G401.6 (cell line): ENCODE data around the gene KRTAP10-9.
"Not testable (repeated sequence)": the region's sequence is repeated elsewhere in the genome, so short reads cannot be mapped to it uniquely, and the experiment has no call there.

Experiments
- FAIRE-seq: peaks from 2 replicates; lab custom pipeline; 2012; peaks lifted over from hg19 to GRCh38; lab: Jason Lieb, UNC

The KRTAP10-9 gene

GRCh38 chr21:44615911-44616590 lies 10.8 kb upstream of the KRTAP10-9 start:
- FAIRE-seq: no peak

- FAIRE-seq: no peak
Measured at GRCh38 chr21:44616591-44616926, 10.3 kb upstream of the KRTAP10-9 start.

GRCh38 chr21:44617071-44617501 lies 9.8 kb upstream of the KRTAP10-9 start:
- FAIRE-seq: no peak

- FAIRE-seq: no peak
Measured at GRCh38 chr21:44618504-44618903, 8.4 kb upstream of the KRTAP10-9 start.

- no peak for FAIRE-seq
Measured at GRCh38 chr21:44618909-44619308, 8.0 kb upstream of the KRTAP10-9 start.

- FAIRE-seq: no peak
Measured at GRCh38 chr21:44619886-44620285, 7.0 kb upstream of the KRTAP10-9 start.

- FAIRE-seq: no peak
Measured at GRCh38 chr21:44623575-44623974, 3.3 kb upstream of the KRTAP10-9 start.

GRCh38 chr21:44625756-44626155 lies 1.1 kb upstream of the KRTAP10-9 start:
- no peak for FAIRE-seq

GRCh38 chr21:44626262-44626661 lies 631 bp upstream of the KRTAP10-9 start:
- FAIRE-seq: no peak

- not testable (repeated sequence) for FAIRE-seq
Measured at GRCh38 chr21:44627181-44627822, 409 bp downstream of the KRTAP10-9 start.

- FAIRE-seq: not testable (repeated sequence)
Measured at GRCh38 chr21:44627831-44628233, 939 bp downstream of the KRTAP10-9 start.

- FAIRE-seq: no peak
Measured at GRCh38 chr21:44628707-44629391, 2.0 kb downstream of the KRTAP10-9 start.

- no peak for FAIRE-seq
Measured at GRCh38 chr21:44630440-44630839, 3.5 kb downstream of the KRTAP10-9 start.

GRCh38 chr21:44632067-44632466 lies 5.2 kb downstream of the KRTAP10-9 start:
- no peak for FAIRE-seq

- no peak for FAIRE-seq
Measured at GRCh38 chr21:44636209-44637017, 9.5 kb downstream of the KRTAP10-9 start.

GRCh38 chr21:44637018-44637850 lies 10.3 kb downstream of the KRTAP10-9 start, which contains the start of gene KRTAP10-10:
Gene KRTAP10-10, plus strand, starts transcription at chr21:44637356. Its CDS starts 62 bp downstream, at chr21:44637418.
- no peak for FAIRE-seq

- FAIRE-seq: not testable (repeated sequence)
Measured at GRCh38 chr21:44637851-44638348, 11.0 kb downstream of the KRTAP10-9 start.

- FAIRE-seq: not testable (repeated sequence)
Measured at GRCh38 chr21:44638506-44639330, 11.8 kb downstream of the KRTAP10-9 start.

- FAIRE-seq: no peak
Measured at GRCh38 chr21:44639331-44639655, 12.4 kb downstream of the KRTAP10-9 start.

GRCh38 chr21:44640761-44641160 lies 13.9 kb downstream of the KRTAP10-9 start:
- FAIRE-seq: no peak
